Stimulated activated CD4-positive, alpha-beta T cell treated with anti-CD3 and anti-CD28 coated beads, Interleukin-15, amount 100 ng/mL, for 48 hours (primary cell): ENCODE results near the gene SEPTIN5.
"Not testable (repeated sequence)": the region's sequence is repeated elsewhere in the genome, so short reads cannot be mapped to it uniquely, and the experiment has no call there.

Experiments
- DNase-seq, 2 donors: peaks; one replicate each; pipeline ENCODE4 v3.0.0-alpha.2; 2020; ENCODE audit warnings: low read depth in 2 of 2

The SEPTIN5 gene

DNA sequence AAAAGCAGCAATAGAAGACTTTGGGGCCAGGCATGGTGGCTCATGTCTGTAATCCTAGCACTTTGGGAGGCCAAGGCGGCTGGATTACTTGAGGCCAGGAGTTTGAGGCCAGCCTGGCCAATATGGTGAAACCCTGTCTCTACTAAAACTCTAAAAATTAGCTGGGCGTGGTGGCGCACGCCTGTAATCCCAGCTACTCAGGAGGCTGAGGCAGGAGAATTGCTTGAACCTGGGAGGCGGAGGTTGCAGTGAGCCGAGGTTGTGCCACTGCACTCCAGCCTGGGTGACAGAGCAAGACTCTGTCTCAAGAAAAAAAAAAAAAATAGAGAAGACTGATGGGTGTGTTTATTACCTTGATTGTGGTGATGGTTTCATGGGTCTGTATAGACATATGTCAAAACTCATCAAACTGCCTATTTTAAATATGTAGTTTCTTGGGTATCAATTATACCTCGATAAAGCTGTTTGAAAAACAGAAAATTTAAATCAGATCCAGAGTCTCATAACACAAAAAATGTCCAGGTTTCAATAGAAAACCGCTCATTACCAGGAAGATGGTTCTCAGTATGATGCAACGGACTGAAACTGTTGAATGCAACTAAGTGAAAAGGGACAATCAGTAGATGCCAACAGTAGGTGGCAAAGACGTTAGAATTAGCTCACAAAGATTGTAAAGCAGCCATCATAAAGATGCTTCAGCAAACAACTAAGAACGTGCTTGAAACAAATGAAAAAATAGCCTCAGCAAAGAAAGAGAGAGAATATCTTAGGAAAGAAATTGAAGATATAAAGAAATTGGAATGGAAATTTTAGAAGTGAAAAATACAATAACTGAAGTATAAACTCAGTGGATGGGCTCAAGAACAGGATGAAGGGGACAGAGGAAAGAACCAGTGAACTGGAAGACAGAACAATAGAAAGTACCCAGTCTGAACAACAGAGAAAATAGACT lies 33.1 kb upstream of the SEPTIN5 start:
- no peak for DNase-seq

DNA sequence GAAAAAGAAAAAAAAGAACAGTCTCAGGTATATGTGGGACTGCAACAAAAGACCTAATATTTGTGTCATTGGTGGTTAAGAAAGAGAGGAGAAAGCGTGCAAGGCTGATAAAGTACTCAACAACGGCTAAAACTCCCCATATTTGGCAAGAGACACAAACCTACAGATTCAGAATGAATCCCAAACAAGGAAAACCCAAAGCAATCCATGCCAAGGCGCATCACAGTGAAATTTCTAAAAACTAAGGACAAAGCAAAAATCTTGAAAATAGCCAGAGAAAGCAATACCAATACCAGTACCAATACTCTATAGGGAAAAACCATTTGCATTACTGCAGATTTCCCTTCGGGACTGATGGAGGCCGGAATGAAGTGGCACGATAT lies 32.4 kb upstream of the SEPTIN5 start:
- DNase-seq = no peak

DNA sequence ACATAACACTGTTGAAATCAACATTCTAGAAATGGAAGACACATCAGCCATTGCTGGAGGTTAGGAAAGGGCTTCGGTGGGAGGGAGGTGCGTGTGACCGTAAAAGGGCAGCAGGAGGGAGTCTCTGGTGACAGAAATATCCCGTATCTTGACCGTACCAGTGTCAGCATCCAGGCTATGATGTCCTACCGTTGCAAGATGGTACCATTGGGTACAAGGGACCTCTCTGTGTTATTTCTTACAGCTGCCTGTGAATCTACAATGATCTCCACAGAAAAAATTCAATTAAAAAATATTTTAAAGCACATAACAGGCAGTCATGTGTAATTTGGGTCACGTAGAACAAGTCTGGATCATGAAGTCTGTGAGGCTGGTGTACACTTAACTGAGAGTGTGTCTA lies 27.4 kb upstream of the SEPTIN5 start:
- no peak for DNase-seq

DNA sequence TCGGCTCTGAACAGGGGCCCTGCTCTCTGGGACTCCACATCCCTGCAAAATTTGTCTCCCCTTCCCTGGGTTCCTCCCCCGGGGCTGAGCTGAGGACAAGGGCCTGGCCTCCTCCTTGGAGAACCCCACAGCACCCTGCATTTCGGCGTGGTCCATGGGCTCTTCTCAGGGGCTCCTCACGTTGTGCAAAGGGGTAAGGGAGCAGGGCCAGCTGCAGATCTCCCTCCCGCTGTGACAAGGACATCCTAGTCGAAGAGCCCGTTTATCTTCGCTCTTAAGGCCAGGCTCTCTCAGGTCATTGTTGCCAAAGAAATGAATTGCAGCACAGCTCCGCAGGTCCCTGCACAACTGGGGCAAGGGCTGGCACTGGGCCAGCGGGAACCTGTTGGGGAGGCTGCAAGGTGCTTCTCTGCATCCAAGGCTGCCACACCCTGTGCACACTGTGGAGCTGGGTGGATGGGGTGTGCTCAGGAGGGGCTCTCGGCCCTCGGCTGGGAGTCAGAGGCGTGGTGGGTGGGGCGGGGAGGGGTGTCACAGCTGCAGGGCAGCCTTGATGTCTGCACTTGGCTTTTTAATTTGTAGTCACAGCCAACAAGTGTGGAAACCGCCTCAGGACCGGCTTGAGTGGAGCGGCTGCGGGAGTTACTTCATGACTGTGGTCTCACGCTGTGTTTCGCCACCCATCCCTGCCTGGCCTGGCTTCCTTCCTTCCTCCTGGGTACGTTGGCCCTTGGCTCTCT lies 26.6 kb upstream of the SEPTIN5 start:
- DNase-seq = no peak

DNA sequence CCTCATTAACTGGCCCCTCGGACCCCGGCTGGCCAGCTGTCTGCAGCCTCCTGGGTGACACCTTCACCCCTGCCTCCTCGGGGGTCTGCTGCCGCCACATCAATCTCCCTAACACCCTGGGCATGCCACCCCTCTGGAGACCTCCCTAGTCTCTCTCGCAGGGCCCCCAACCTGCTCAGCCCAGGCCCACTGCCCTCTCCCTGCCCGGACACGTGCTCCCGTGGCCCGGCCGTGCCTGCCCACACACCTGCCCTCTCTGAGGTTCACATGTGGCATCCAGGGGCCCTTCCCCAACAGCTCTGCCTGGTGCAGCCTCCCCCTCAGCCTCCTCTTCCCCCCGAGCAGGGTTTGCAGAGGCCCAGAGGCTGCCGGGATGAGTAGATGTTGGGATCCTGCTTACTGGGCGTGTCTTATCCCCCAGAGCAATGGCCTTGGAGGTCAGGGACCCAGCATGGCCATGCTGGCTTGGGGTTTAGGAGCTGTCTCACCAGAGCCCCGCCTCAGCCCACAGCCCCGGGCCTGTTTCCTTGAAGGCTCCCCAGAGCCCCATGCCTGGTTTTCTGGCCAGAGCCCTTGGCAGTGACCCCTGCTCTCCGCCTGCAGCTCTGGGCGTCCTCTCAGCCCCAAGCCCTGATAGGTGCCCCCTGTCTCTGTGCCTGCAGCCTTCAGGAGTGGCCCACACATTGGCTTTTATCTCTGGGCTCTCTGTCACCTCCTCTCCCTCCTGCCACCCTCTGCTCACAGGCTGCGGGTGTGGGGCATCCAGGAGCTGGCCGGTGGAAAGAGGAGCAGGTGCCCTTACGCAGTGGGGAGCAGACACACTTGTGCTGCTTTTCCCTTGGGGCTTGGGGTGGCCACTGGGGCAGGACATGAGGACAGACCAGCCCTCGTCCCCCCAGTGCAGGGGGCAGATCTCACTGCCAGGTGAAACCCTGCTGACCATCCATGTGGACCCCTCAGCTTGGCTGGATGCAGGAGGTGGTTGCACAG lies 25.7 kb upstream of the SEPTIN5 start:
- no peak for DNase-seq

DNA sequence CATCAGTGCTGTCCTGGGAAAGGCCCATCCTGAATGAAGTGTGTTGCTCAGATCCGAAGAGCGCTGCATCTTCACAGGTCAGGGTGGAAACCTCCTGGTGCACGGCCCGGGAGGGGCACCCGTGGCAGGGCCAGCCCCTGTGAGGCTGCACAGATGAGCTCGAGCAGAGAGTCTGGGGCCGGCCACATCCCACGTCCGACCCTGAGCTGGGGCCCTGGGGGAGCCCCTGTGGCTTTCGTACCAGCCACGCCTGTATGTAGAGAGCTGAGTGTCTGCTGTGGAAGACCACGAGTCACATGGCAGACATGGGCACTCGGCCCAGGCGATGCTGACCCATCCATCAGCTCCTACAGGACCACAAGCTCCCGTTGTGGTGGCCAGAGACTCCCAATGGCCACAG lies 24.9 kb upstream of the SEPTIN5 start:
- no peak for DNase-seq

DNA sequence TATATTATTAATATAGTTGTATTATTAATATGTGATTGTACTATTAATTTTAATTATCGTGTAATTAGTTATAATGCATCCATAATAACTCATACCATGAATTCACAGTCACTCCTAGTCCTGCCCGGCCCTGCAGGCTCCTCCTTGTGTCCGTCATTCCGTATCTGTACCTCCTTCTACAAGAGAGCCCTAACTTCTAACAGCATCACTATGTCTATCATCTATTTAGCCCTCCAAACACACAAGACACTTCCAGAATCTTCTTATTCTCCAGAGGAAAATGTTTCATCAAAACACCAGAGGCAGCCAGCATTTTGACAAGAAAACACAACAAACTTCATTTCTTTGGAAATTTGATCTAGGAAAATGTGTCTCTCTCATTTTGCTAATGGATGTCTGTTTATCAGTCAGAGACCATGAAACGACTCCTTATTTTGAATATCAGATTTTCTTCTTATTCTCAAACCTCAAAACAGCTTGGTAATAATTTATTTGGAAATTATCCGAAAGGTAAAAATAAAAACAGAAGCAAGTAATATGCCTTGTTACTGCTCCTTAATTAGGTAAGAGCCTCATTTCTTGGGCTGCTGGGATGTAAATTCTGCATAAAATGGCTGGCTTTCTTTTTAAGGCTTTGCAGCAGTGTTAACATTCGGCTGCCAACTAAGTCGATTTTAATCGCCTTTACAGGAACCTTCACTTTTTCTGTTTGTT lies 23.1 kb upstream of the SEPTIN5 start:
- no peak for DNase-seq

DNA sequence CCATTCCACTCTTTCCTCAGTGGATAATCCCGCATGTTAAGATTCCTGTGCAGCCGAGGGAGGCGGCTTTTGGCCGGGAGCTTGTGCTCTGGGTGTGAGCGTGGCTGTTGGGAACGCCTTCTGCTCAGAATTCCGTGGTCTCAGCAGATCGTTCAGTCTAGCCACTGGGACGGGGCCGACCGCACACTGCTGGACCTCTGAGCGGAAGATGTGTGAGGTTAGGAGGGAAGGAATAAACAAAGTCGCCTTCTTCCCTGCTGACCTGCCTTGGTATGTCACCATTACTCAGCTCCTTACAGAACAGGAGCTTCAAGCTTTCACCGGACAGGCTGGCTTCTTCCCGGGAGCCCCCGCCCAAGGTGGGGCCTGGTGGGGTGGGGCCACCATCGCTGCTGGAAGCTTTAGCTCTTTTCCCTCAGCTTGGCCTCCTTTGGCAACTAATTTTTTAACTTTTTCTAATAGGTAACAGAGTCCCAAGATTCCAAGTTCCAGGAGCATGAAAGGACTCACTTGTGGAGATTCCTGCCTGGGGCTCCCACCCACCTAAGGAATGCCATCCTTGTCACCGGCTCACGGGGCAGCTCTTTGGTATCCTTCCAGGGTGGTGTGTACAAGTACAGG lies 22.5 kb upstream of the SEPTIN5 start:
- DNase-seq = no peak

DNA sequence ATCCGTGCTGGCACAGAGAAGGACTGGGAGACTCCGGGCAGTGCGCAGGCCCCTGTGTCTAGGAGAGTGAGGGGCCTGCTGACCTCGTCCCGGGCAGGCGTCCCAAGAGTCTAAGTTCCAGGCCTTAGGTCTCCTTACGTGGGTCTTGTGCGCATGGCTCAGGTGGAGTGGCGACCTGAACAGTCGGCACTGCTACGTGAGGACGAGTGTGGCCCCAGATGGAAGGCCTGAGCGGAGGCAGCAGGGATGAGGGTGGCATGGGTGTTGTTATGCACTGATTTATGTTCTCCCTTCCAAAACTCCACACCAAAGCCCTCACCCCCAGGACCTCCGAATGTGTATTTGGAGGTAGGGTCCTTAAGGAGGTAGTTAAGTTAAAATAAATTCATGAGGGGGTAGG lies 20.7 kb upstream of the SEPTIN5 start:
- no peak for DNase-seq

DNA sequence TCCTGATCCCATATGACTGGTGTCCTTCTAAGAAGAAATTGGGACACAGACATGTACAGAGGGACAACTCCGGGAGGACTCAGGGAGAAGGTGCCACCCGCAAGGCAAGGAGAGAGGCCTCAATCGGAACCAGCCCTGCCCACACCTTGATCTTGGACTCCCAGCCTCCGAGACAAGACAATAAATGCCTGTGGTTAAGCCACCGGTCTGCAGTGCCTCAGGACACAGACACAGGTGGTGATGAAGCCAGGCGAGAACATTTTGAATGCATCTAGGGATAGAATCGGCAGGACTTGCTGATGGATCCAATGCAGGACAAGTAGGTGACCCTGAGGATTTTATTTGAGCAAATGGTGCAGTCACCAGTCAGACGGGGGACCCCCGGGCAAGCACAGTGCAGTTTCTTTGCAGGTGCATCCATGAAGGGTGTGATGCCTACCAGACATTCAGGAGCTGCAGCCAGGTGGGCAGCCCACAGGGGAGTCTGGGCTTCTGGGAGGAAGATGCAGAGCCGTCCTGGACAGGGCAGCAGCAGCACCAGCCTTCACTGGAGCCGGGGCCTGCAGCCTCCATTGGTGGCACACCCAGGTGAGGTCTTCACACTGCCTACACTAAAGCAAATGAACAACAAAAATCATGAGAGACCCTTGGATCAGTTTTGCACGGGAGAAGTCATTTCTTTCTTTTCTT lies 20.2 kb upstream of the SEPTIN5 start:
- no peak for DNase-seq

DNA sequence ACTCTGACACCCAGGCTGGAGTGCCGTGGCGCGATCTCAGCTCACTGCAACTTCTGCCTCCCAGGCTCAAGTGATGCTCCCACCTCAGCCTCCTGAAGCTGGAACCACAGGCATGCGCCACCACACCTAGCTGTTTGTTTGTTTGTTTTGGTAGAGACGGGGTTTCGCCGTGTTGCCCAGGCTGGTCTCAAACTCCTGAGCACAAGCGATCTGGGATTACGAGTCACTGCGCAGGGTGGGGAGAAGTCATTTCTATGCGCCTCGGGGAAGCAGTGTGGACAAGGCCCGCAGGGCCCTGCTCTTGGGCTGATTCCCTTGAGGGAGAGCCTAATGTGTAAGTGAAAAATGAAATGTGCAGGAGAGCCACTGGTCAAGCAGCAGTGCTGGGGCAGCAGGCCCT lies 19.6 kb upstream of the SEPTIN5 start:
- no peak for DNase-seq

DNA sequence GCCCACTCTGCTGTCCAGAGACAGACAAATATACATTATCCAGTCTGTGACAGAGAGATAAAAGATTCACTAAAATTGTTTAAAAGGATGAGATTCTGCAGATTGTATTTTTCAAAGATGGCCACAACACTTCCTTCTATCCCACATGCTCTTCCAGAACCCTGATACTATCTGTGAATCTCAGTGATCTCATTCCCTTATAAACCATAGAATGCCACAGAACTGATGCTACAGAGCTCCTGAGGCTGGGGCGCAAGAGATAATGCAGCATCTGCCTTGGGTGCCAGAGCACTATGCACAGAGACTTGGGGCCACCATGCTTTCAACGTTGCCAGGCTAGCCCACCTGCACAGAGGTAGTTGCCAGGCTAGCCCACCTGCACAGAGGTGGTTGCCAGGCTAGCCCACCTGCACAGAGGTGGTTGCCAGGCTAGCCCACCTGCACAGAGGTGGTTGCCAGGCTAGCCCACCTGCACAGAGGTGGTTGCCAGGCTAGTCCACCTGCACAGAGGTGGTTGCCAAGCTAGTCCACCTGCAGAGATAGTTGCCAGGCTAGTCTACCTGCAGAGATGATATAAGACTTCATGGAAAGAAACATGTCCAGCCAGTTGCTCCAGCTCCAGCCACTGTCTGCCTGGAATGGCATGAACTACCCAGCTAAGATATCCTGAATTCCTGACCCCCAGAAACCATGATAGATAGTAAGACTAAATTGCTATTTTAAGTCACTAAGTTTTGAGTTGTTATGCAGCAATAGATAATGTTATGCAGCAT lies 17.6 kb upstream of the SEPTIN5 start:
- DNase-seq = no peak

DNA sequence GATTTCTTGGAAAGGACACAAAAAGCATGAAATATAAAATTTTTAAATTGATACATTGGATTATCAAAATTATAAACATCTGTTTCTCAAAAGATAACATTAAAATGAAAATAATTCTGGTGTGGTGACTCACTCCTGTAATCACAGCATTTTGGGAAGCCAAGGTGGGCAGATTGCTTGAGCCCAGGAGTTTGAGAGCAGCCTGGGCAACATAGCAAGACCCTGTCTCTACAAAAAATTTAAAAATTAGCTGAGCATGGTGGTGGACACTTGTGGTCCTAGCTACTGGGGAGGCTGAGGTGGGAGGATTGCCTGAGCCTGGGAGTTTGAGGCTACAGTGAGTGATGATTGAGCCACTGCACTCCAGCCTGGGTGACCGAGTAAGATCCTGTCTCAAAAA lies 16.4 kb upstream of the SEPTIN5 start:
- DNase-seq = not testable (repeated sequence)

DNA sequence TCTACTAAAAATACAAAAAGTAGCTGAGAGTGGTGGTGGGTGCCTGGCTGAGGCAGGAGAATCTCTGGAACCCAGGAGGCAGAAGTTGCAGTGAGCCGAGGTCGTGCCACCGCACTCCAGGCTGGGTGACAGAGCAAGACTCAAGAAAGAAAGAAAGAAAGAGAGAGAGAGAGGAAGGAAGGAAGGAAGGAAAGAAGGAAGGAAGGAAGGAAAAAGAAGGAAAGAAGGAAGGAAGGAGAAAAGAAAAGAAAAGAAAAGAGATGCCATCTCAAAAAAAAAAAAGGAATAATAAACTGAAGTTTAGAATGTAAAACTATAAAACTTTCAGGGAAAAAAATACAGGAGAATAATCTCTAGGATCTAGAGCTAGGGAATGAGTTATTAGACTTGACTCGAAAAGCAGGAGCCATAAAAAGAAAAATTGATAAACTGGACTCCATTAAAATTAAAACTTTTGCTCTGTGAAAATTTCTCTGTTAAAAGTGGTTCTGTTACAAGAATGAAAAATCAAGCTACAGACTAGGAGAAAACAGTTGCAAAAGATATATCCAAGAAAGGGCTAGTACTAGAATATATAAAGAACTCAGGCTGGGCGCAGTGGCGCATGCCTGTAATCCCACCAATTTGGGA lies 13.4 kb upstream of the SEPTIN5 start:
- DNase-seq = no peak

DNA sequence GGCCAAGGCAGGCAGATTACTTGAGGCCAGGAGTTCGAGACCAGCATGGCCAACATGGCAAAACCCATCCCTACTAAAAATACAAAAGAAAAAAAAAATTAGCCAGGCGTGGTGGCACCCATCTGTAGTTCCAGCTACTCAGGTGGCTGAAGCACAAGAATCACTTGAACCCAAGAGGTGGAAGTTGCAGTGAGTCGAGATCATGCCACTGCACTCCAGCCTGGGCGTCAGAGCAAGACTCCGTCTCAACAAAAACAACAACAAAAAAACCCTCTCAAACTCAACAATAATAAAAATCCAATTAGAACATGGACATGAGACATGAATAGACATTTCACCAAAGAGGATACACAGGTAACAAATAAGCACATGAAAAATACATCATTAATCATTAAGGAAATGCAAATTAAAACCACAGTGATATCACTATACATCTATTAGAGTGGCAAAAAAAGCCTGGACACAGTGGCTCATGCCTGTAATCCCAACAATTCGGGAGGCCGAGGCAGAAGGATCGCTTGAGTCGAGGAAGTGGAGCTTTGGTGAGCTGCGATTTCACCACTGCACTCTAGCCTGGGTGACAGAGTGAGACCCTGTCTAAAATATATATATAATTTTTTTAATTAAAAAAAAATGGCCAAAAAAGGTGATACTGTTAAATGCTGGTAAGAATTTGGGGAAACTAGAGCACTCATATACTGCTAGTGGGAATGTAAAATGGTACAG lies 12.7 kb upstream of the SEPTIN5 start:
- DNase-seq = no peak

DNA sequence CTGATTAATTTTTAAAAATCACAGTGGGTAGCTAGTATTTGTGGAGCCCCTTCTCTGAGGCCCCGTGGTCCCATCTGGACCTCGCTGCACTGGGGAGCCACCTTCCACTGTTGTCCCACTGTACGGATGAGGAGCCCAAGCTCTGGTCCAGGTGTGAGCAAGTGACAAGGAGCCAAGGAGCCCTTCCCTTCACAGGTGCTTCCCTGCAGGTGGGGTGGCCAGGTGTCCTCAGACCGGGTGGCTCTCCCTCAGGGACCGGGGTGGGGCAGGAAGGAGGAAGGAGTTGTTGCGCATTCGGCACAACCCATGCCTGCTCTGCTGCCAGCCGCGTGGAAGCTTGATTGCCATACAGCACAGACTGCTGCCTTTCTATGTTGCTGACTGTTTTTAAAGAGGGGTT lies 10.4 kb upstream of the SEPTIN5 start:
- no peak for DNase-seq

DNA sequence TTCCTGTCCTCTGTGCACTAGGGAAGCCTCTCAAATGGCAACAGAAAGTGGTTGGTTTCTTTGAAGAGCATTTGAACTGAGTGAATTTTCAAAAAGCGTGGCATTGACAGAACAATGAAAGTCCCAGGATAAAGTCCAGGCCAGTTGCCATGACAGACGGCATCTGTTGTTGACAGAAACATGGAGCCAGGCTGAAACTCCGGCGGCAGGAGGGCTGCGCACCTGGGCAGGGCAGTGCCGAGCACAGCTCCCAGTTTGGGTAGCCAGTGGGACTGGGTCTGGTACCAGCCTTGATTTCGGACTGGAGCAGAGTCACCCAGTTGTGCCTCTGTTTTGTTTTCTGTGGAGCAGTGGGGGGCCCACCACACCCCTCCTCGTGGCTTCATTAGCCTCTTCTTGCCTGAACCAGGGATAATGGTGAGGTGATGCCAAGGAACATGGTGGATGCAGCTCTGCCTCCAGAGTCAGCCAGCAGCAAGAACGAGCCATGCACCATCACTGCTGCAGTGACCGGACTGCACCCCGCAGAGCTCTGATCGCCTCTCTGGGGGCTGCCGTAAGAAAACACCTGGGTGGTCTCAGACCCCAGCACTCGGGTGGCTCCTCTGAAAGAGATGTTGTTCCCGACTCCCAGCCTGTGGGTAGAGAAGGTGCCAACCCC lies 9.8 kb upstream of the SEPTIN5 start:
- no peak for DNase-seq
